CD4-positive, alpha-beta memory T cell (primary cell): ENCODE results near the gene PBX1. TPM values are rescaled to one million over a fixed set of nuclear protein-coding genes. Genes with fewer than 3 reads are reported as not detected.

ENCODE experiments used
- CTCF ChIA-PET: fragments of 350-600 bp; sonication (Branson Sonifier 250); formaldehyde crosslinking; loops from one replicate; lab custom pipeline; 2021; ENCODE audit warnings: inconsistent platforms; ENCODE audit not compliant: partially characterized antibody; lab: Charles Lee
- POLR2A ChIA-PET: fragments of 350-600 bp; sonication (Branson Sonifier 250); formaldehyde crosslinking; loops from one replicate; lab custom pipeline; 2021; ENCODE audit not compliant: partially characterized antibody; lab: Charles Lee
- DNase-seq, 5 donors: peaks; one replicate each; pipeline versions ENCODE4 v3.0.0 to v3.0.0-alpha.2; 2020 to 2022; ENCODE audit warnings: mixed read lengths in 1 of 5
- H3K27ac ChIP-seq: one replicate; pipeline ENCODE4 v1.7.0; 2013; ENCODE audit warnings: low read depth, low read length
- H3K27me3 ChIP-seq: 2 replicates; pipeline ENCODE4 v1.7.0; 2013; ENCODE audit warnings: mild to moderate bottlenecking, low read length, moderate library complexity; ENCODE audit not compliant: insufficient read depth
- H3K36me3 ChIP-seq: 2 replicates; pipeline ENCODE4 v1.7.0; 2013; ENCODE audit warnings: mild to moderate bottlenecking, low read length, moderate library complexity; ENCODE audit not compliant: insufficient read depth
- H3K4me1 ChIP-seq: 2 replicates; pipeline ENCODE4 v1.7.0; 2013; ENCODE audit warnings: mild to moderate bottlenecking, low read length, moderate library complexity; ENCODE audit not compliant: insufficient read depth
- H3K4me3 ChIP-seq, 2 donors: one replicate each; pipeline ENCODE4 v1.7.0; 2013; ENCODE audit warnings: low read length in 2 of 2, mild to moderate bottlenecking in 1 of 2
- H3K9me3 ChIP-seq, 2 donors: one replicate each; pipeline ENCODE4 v1.7.0; 2013; ENCODE audit warnings: low read length in 2 of 2, control low read depth in 1 of 2; ENCODE audit not compliant: control insufficient read depth in 1 of 2
- H3K27ac Mint-ChIP-seq, 7 donors: one replicate each; pipeline ENCODE4 v1.8.0; 2020 to 2021; ENCODE audit warnings: mixed read lengths in 7 of 7, mild to moderate bottlenecking in 6 of 7, inconsistent platforms in 3 of 7, moderate library complexity in 3 of 7
- H3K27me3 Mint-ChIP-seq, 2 donors: one replicate each; pipeline ENCODE4 v1.8.0; 2020 to 2021; ENCODE audit warnings: mixed read lengths in 2 of 2
- H3K36me3 Mint-ChIP-seq, 2 donors: one replicate each; pipeline ENCODE4 v1.8.0; 2020 to 2021; ENCODE audit warnings: mixed read lengths in 2 of 2, inconsistent platforms in 1 of 2, mild to moderate bottlenecking in 1 of 2
- H3K4me1 Mint-ChIP-seq, 4 donors: one replicate each; pipeline ENCODE4 v1.8.0; 2020 to 2021; ENCODE audit warnings: mixed read lengths in 4 of 4, mild to moderate bottlenecking in 1 of 4
- H3K4me3 Mint-ChIP-seq, 8 donors: one replicate each; pipeline ENCODE4 v1.8.0; 2020 to 2021; ENCODE audit warnings: mixed read lengths in 8 of 8, mild to moderate bottlenecking in 7 of 8, moderate library complexity in 6 of 8, inconsistent platforms in 3 of 8
- H3K9me3 Mint-ChIP-seq, 8 donors: one replicate each; pipeline ENCODE4 v1.8.0; 2020 to 2021; ENCODE audit warnings: mixed read lengths in 8 of 8, mild to moderate bottlenecking in 5 of 8, inconsistent platforms in 3 of 8, moderate library complexity in 1 of 8
- intact Hi-C: fragments of 100-400 bp; cut with micrococcal nuclease; formaldehyde crosslinking; loops from one replicate; pipeline ENCODE4 v1.15.1; 2023
- polyA plus RNA-seq, 2 donors: library from polyadenylated mRNA; unstranded; fragments of 300-500 nt; fragmentation: Illumina TruSeq; gene quantifications; one replicate each; pipeline ENCODE4 v1.2.3, GENCODE V29; 2021
- total RNA-seq, 2 experiments: library from RNA; stranded (reverse); gene quantifications; one replicate each; pipeline ENCODE4 v1.2.3, GENCODE V29; 2021

The PBX1 gene
- total and polyA plus RNA-seq, 4 experiments from 2014 or later, result 0.06 to 0.70 (median 0.53) TPM; not detected in 1

DNA sequence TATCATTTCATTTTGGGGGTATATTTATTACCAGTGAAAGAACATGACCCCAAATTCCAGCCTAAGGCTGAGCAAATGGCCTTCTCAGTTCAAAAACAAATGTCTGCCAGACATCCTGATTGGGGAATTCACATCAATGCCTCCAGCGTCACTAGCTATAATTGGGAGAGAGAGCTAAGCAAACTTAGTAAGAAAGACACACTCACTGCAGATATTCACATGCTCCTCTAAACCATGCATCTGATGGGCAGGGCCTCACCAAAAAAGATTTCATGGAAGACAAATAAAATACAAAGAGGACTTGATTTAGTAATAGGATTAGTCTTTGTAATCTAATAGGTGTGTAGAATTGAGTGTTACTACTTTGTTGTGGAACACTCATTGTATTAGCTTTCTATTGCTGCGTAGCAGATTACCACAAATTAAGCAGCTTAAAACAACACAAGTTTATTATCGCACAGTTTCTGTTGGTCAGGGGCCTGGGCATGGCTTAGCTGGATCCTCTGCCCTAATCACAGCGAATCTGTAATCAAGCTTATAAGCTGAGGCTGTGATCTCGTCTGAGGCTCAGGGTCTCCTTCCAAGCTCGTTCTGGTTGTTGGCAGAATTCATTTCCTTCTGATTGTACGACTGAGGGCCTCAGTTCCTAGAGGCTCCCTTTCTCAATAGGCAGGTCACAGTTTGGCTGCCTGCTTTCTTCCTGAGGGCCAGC, 243.0 kb downstream of the PBX1 start:
- CTCF ChIA-PET, result no interaction called here
- no peaks in the 10 kb centered on the region for H3K27me3 ChIP-seq
- POLR2A ChIA-PET, result no interaction called here
- DNase-seq, result no peak
- Mint-ChIP-seq H3K9me3 (peaks cover 0 to 4% (median 0%) of the 10 kb centered on the region in 8 donors), H3K27ac (no peak overlapping the region), H3K27me3 (peaks cover 0 to 1% of the 10 kb centered on the region in 2 donors), H3K4me3 (no peak overlapping the region), H3K36me3 (no peaks in the 10 kb centered on the region), H3K4me1 (no peaks in the 10 kb centered on the region)
- H3K4me1 ChIP-seq, result no peaks in the 10 kb centered on the region
- H3K4me3 ChIP-seq, result no peak overlapping the region
- no peaks in the 10 kb centered on the region for H3K36me3 ChIP-seq
- intact Hi-C loops, result no loop called here
- no peaks in the 10 kb centered on the region for H3K9me3 ChIP-seq
- no peak overlapping the region for H3K27ac ChIP-seq

DNA sequence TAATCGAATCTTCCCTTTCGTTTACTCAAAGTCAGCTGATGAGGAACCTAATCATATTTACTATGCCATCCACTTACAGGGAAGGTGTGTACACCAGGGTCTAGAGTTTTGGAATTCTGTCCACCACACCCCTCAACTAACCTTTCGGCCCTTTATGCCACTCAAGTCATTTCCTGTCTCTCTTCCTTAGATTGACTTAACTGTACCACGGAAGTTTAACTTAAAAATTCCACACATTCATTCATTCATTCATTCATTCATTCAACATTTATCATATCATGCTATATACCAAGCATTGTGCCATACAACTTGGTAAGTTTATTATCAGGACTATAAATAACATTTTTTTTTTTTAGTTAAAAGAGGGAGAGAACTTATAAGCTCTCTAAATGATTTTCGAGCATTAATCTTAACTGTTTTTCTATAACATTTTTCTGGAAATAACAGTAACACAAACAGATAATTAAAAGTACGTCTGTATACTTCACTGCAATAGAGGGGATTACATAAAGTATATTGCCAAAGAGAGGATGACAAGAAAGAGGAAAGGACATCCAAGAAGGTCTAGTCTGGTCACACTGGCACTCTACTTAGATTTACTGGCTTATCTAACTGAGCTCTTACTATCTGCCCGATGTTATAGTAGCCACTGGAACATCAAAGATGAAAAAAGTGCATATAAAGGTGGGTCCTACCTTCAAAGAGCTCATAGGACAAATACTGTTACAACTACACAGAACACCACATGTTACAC, 243.7 kb downstream of the PBX1 start:
- Mint-ChIP-seq H3K9me3 (peaks cover 0 to 4% (median 0%) of the 10 kb centered on the region in 8 donors), H3K4me1 (no peaks in the 10 kb centered on the region), H3K36me3 (no peaks in the 10 kb centered on the region), H3K27ac (no peak overlapping the region), H3K27me3 (peaks cover 0 to 1% of the 10 kb centered on the region in 2 donors), H3K4me3 (no peak overlapping the region)
- H3K9me3 ChIP-seq, result no peaks in the 10 kb centered on the region
- intact Hi-C loops, result no loop called here
- H3K27ac ChIP-seq, result no peak overlapping the region
- DNase-seq, result no peak
- H3K36me3 ChIP-seq, result no peaks in the 10 kb centered on the region
- ChIA-PET CTCF (interaction anchor here (3.0 kb wide), 1 partner anchor 15 kb away, joined by 11 read pairs; no protein-coding TSS in a partner anchor), POLR2A (no interaction called here)
- H3K4me1 ChIP-seq, result no peaks in the 10 kb centered on the region
- no peaks in the 10 kb centered on the region for H3K27me3 ChIP-seq
- H3K4me3 ChIP-seq, result no peak overlapping the region

DNA sequence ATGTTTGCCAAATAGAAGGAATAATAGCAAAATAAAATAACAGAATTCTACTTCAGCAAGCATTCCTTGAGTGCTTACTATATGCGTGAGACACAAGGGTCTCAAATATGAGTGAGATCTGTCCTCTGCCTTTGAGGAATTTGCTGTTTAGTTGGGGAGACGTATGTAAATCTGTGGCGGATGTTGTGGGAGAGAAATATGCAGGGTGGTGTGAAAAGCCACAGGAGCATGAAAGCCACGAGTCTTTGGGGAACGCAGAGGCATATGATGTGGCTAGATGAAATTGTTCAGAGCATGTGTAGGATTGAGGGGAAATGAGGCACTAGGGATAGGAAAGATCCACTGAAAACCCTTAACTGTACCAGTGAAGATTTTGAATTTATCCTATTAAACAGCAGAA, 244.4 kb downstream of the PBX1 start:
- Histone ChIP-seq H3K36me3 (no peaks in the 10 kb centered on the region), H3K27me3 (no peaks in the 10 kb centered on the region), H3K4me1 (no peaks in the 10 kb centered on the region), H3K27ac (no peak overlapping the region), H3K4me3 (no peak overlapping the region), H3K9me3 (no peaks in the 10 kb centered on the region)
- POLR2A ChIA-PET, result no interaction called here
- no peaks in the 10 kb centered on the region for H3K36me3 Mint-ChIP-seq
- no peak for DNase-seq
- no peak overlapping the region for H3K27ac Mint-ChIP-seq
- intact Hi-C loops, result no loop called here
- no peaks in the 10 kb centered on the region for H3K4me1 Mint-ChIP-seq
- CTCF ChIA-PET, result interaction anchor here (1.2 to 3.0 kb wide), 2 partner anchors 8 to 16 kb away, joined by 3 to 11 read pairs; no protein-coding TSS in a partner anchor
- H3K4me3 Mint-ChIP-seq, result no peak overlapping the region
- H3K9me3 Mint-ChIP-seq, result peaks cover 0 to 4% (median 0%) of the 10 kb centered on the region in 8 donors
- peaks cover 0 to 1% of the 10 kb centered on the region in 2 donors for H3K27me3 Mint-ChIP-seq

DNA sequence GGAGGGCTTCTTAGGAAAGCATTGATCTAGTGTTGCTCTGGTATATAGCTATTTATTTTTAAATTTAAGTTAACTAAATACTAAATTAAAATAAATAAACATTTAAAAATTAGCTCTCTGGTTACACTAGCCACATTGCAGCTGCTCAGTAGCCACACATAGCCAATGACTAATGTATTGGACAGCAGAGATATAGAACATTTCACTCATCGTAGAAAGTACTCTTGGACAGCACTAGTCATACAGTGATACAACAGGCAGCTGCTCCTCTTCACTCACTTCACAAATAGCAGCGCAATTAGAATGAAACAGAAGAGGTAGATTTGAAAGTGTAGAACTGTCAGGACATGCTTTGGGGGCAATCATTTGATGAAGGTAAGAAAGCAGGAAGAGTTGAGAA, 245.4 kb downstream of the PBX1 start:
- intact Hi-C loops, result no loop called here
- no peaks in the 10 kb centered on the region for H3K27me3 ChIP-seq
- H3K9me3 ChIP-seq, result no peaks in the 10 kb centered on the region
- Mint-ChIP-seq H3K4me3 (no peak overlapping the region), H3K4me1 (no peaks in the 10 kb centered on the region), H3K36me3 (no peaks in the 10 kb centered on the region), H3K27ac (no peak overlapping the region), H3K27me3 (peaks cover 0 to 1% of the 10 kb centered on the region in 2 donors), H3K9me3 (peaks cover 0 to 4% (median 0%) of the 10 kb centered on the region in 8 donors)
- ChIA-PET POLR2A (no interaction called here), CTCF (interaction anchor here (1.2 to 3.0 kb wide), 3 partner anchors 9 to 17 kb away, joined by 3 to 11 read pairs (median 3); no protein-coding TSS in a partner anchor)
- H3K27ac ChIP-seq, result no peak overlapping the region
- H3K4me3 ChIP-seq, result no peak overlapping the region
- no peaks in the 10 kb centered on the region for H3K36me3 ChIP-seq
- DNase-seq, result no peak
- no peaks in the 10 kb centered on the region for H3K4me1 ChIP-seq

DNA sequence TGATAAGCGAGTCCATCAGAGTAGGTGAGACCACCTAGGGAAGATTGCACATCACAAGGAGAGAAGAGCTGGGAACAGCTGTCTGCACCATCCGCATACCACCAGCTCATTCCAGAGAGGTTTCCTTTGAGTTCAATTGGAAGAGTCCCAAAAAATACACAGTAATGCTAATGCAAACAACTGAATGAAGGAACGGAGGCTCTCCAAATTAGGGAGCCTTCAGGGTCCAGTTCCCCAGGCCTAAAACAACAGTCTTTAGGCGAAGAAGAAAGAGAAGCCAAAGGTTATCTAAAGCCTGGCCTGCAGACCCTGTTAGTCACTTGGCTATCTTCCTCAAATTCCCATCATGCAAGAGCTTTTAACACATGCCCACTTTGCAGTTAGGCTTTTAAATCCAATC, 246.4 kb downstream of the PBX1 start:
- no peak overlapping the region for H3K27ac ChIP-seq
- Mint-ChIP-seq H3K4me1 (no peaks in the 10 kb centered on the region), H3K27ac (no peak overlapping the region), H3K9me3 (peaks cover 0 to 5% (median 0%) of the 10 kb centered on the region in 8 donors), H3K36me3 (no peaks in the 10 kb centered on the region), H3K27me3 (peaks cover 0 to 1% of the 10 kb centered on the region in 2 donors), H3K4me3 (no peak overlapping the region)
- no peaks in the 10 kb centered on the region for H3K27me3 ChIP-seq
- DNase-seq, result no peak
- no peaks in the 10 kb centered on the region for H3K9me3 ChIP-seq
- no peak overlapping the region for H3K4me3 ChIP-seq
- ChIA-PET POLR2A (no interaction called here), CTCF (interaction anchor here (1.4 to 3.0 kb wide), 2 partner anchors 16 to 18 kb away, joined by 3 to 11 read pairs; no protein-coding TSS in a partner anchor)
- intact Hi-C loops, result no loop called here
- no peaks in the 10 kb centered on the region for H3K4me1 ChIP-seq
- H3K36me3 ChIP-seq, result no peaks in the 10 kb centered on the region

DNA sequence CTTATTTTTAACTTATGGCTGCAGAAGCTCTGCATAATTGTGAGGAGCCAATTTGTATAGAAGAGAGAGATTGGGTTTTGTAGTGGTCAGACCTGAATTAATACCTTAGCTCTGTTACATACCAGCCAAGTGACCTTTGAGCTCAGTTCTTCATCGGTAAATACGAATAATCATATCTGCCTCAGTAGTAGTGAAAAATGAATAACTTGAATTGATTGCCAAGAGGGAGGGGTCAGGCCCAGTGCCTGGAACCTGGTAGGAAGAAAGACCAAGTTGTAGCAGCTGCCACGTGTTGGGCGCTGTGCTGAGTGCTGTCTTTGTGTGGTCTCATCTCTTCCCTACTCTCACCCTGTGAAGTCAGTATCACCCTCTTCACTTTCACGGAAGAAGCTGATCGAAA, 247.5 kb downstream of the PBX1 start:
- no peaks in the 10 kb centered on the region for H3K4me1 ChIP-seq
- Mint-ChIP-seq H3K27me3 (no peaks in the 10 kb centered on the region), H3K4me3 (no peak overlapping the region), H3K27ac (no peak overlapping the region), H3K36me3 (no peaks in the 10 kb centered on the region), H3K9me3 (peaks cover 0 to 6% (median 0%) of the 10 kb centered on the region in 8 donors), H3K4me1 (no peaks in the 10 kb centered on the region)
- no peak overlapping the region for H3K4me3 ChIP-seq
- ChIA-PET CTCF (interaction anchor here (1.1 kb wide), 1 partner anchor 19 kb away, joined by 4 read pairs; no protein-coding TSS in a partner anchor), POLR2A (no interaction called here)
- H3K27me3 ChIP-seq, result no peaks in the 10 kb centered on the region
- intact Hi-C loops, result no loop called here
- no peak overlapping the region for H3K27ac ChIP-seq
- H3K9me3 ChIP-seq, result no peaks in the 10 kb centered on the region
- DNase-seq, result no peak
- no peaks in the 10 kb centered on the region for H3K36me3 ChIP-seq

DNA sequence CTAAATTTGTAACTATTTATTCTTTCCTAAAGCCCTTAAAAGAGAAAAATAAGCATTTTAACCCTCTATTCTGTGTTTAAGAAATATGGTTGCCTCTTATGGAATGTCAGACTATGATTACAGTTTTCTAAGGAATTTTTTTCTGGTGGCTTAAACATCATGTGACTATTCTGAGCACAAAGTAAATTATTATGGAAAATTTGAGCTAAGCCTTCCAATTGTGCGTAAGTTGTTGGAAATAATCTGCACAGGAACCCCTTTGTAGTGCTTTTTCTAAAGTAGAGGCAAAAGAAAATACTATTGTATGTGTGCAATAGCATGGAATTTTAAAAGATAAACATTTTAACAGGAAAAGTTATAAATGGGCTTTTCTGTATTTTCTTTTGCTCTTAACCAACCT, 254.8 kb downstream of the PBX1 start:
- Histone ChIP-seq H3K36me3 (no peaks in the 10 kb centered on the region), H3K27ac (no peak overlapping the region), H3K27me3 (no peaks in the 10 kb centered on the region), H3K4me1 (no peaks in the 10 kb centered on the region), H3K4me3 (no peak overlapping the region), H3K9me3 (no peaks in the 10 kb centered on the region)
- Mint-ChIP-seq H3K9me3 (peaks cover 0 to 6% (median 0%) of the 10 kb centered on the region in 8 donors), H3K4me1 (no peaks in the 10 kb centered on the region), H3K27ac (no peak overlapping the region), H3K4me3 (no peak overlapping the region), H3K36me3 (no peaks in the 10 kb centered on the region), H3K27me3 (no peaks in the 10 kb centered on the region)
- intact Hi-C loops, result no loop called here
- POLR2A ChIA-PET, result no interaction called here
- CTCF ChIA-PET, result no interaction called here
- DNase-seq, result no peak
